CD4-positive, alpha-beta T cell treated with Interleukin-15 for 1 hour (primary cell): ENCODE measurements around the gene PARD3.

Source experiments
- DNase-seq: peaks from one replicate; pipeline ENCODE4 v3.0.0-alpha.2; 2020

The PARD3 gene

DNA sequence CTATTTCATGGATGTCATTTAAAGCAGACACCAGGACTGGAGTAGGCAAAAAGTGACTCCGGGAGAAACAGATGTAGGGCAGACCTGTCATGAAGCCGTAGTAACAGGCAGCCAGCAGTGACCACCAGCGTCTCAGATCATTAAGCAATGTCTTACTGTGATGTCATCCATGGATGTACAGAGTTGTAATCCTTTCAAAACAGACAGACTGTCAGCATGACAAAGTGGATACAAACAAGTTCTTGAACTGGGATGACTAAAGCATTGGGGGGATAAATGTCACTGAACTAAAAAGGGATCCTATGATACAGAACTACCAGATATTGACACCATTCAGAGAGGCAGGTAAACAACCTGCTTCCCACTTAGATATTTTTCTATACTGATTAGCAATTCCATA lies 675.5 kb downstream of the PARD3 start:
- no peak for DNase-seq

DNA sequence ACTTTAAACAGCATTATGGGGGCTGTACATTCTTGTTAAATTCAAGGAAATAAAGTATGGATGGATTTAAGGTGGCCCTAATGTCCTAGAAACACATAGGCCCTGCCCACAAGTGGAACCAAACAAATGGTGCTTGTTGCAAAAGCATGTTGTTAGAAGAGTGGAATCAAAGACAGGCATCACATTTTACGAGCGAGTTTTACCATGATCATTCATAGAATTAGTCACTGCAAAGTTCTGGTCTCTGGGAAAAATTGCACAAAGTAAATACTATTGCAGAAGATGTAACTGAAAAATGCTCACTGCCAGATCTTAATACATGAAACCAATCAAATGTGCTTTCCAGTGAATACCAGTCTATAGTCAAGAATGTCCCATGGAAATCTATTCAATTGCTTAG lies 677.1 kb downstream of the PARD3 start:
- no peak for DNase-seq

DNA sequence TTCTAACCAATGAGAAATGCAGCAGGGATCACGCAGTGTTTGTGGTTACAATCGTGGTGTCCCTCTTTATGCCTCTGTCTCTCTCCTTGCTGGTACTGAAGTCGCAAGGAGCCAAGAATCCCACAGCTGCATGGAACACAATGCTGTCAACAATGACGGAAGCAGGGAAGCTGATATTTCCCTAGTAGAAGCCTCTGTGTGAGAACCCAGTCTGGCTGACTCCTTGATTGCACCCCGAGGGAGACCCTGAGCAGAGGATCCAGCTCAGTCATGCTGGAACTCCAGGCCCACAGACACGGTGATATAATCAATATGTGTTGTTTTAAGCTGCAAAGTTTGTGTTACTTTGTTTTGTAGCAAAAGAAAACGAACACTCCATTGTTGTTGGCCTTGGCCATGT lies 677.9 kb downstream of the PARD3 start:
- no peak for DNase-seq

DNA sequence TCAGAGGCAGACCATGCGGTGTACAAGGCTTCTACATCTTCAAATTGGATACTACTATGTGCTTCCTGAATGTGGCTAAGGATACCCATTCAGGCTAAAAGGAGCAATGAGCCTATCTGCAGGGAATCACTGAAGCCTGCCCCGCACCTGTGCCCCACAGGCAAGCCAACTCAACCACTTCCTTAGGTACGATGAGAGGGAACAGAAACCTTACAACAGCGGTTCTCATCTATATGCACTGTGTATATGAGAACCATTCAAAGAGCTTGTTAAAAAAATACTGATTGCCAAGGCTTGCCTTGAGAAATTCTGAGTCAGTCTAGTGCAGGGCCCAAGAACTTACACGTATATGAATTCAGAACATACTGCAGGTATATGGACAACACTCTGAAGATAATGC lies 679.6 kb downstream of the PARD3 start:
- DNase-seq: no peak

DNA sequence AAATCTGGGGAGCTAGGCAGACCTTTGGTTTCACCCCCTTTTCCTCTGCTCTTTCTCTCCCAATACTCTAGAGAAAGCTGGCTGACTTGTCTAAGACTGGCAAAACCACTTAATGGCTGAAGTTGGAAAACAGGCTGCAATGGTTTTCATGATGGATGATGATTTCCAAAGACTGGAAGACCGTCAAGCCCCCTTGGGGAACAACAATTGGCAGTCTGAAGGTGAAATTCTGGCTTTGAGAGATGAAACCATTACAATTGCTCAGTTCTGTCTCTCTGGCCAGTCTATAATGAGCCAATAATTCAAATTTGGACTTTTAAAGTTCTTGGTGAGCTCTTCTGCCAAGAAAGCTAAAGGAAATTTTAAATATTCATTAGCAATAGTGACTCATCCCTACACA lies 680.5 kb downstream of the PARD3 start:
- DNase-seq: no peak

DNA sequence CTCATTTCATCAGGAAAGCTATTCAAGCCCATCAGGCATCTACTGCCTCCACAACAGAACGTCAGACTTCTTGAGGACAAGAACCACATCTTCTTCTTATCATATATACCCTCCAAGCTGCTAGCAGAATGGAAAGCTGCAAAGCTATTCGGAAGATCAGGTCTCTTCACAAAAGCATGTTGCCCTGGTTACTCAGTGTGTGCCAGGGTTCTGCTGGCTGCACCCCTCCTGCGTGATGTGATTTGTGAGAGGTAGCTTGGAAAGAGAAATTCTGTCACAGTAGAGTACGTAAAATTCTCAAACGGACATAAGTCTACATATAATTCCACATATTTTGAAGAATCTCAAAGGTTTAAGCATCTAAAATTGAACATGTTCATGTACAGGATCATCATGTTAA lies 681.7 kb downstream of the PARD3 start:
- no peak for DNase-seq

DNA sequence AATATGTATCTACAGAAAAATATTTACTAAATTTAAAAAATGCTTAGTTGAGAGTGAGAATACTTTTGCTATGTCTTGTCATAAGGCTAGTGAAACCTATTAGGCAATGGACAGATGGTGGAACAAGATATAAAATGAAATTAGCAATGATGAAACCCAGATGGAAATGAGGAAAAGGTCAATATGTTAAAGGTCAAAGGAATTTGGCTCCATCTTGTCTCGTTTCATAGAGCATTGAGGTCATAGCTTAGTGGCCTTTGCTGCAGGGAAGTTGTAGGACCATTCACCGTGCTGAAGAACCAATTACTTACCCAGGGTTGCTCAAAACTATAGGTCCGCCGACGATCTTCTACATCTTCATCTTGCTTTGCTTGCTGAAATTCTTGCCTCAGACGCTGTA lies 683.9 kb downstream of the PARD3 start:
- DNase-seq: no peak

DNA sequence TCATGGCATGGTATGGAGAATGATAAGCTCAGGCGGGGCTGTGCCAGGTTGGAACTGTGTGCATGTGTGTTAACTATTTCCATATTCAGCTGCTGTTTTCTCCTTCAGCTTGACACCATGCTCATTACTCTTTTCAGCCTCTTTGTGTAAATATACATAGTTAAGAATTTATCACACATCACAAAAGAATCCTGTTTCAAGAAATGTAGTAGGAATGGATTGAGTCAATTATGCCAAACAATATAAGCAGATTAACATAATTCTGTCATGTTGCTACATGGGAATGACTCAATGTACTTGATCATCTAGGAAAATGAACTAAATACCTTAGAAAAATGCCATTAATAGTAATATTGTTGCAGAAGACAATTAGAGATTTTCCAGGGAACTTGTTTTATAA lies 687.4 kb downstream of the PARD3 start:
- DNase-seq: no peak

DNA sequence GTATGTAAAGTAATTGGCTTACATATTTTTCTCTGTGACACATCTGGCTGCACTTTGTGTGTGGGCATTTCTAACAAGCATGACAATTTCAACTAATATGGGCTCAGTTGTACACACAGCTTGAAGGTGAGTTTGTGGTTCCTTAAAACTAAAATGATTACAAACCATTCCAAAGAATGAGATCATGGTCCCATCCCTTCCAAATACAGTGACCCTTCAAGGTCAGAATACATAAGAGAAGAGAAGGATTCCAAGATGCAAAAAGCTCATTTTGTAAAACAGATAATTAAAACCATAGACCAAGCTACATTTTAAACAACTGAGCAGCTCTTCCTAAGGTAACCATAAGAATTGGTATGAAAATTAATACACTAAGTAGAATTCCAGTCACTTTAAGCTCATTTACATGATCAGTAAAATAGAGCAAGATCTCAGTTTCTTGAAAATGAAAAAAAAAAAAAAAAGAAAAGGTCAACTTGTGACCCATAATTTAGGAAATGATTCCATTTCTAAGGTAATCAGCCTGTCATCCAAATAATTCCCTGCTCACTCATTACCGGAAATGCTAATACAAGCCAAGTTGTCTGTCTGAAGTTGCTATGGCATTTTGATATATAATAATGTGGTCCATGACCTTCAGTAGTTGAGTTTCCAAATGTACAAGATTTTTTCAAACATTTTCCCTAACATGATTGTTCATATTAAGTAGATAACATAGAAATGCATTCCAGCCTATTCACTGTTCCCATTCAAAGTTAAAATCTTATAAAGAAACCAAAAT lies 688.5 kb downstream of the PARD3 start:
- no peak for DNase-seq

DNA sequence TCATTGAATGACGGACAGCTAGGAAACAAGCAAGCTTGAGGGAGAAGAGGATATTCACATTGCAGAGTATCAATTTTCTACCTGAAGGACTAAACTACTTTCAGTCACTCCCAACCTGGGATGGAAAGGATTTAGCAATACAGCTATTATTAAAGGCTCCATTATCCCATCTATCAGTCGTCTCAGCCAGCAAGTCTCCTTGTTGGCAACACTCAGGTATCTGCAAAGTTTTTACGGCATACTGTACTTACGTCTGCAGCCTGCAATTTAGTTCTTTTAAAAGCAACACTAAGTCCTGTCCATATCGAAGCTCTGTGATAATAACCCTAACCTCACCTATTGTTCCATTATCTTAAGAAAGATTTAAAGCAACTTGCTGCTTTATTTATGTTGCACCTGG lies 689.4 kb downstream of the PARD3 start:
- DNase-seq: no peak

DNA sequence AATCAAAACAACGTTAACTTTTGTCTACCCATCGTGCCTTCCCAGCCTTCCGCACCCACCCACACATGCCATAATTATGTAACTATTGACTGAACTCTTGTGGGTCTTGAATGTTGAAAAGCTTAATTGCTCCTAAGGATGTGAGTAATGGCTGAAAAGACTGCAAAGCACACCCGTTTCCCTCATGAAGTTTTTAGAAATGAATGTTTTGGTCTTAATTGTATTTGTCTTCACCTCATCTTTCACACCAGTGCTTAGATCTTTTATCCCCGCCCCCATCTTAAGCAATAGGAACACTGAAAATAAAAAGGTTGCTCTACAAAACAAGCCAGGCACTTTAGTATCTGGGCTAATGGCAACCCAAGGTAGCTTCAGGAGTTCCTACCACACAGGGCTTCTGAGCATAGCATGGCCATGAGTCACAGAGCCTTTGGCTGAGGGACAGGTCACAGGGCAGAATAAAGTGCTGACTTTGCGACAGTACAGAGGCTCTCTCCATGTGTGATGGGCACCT lies 690.5 kb downstream of the PARD3 start:
- DNase-seq: no peak

DNA sequence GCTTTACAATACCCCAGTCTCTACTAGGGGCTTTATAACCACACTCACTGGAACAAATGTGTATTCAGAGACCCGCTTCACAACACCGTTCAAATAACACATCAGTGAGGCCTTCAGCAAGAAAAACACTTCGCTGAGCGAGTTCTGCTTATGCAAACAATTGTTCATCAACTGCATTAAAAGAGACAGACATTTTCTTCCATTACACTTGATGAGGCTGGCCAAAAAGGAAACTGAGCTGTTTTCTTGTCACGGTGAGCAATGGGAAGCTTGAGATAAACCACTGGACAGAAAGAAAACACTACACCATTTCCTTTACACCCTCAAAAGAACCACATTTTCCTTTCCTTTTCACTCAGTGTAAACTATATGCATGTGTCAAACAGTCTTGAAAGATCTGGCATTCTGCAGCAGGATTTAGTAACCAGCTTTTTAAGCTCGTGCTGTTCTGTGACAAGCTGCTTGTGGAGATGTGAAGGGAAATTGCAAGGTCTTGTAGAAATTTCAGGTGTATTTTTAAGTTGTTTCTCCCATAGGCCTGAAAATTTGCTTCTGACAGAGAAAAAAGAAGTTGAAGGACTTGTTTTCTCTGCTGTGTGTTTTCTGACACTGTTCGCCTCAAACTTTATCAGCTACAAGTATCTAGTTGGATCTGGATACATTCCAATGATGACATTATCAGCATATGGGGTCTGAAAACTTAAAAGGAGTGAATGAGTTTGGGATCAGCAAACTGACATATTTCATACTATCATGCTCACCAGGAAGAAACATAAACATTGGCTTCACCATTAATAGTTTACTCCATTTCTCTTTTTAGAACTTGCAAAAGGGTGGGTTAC lies 693.1 kb downstream of the PARD3 start:
- no peak for DNase-seq

DNA sequence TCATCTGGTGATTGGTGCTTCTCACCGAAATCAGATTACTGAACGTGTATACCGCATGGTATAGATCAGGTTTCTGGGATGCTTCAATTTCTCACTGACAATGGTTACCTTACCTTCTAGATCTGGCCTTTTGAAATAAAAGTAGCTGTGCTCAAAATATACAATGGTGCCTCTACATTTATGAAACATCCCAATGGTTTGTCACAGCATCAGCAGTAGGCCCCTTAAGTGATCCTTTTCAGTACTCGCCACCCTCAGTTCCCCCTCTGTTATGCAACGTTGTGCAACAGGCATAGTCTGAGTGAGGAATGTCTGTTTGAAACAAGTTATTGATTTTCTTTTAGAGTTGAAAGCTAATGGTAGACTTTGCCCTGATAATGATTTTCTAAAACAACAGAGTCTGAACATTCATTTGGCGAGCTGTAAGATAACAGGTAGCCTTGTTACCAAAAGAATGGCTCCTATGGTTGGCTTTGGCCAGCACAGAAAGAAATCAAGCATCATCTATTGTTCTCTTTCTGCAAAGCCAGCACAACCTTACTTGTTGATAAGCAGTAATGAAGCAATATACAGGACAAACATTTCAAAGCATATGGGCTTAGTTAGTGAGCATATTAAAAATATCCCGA lies 693.9 kb downstream of the PARD3 start:
- DNase-seq: no peak

DNA sequence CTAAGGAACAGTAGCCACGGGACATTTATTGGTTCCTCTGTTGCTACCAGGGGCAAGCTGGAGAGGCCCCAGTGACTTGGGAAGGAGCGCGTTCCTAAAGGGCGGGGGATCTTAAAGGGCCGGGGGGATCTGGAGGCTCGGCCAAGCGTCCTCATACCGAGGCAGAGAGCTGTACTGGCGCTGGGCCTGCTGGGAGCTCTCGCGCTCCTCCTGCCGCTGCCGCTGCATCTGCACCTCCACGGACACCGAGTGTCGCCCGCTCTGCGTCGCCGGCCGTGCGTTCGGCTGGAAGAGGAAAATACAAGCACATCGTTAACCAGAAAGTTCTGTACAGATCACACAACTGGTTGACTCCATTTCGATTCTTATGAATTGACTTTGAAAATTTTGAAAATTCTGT lies 695.6 kb downstream of the PARD3 start:
- no peak for DNase-seq

DNA sequence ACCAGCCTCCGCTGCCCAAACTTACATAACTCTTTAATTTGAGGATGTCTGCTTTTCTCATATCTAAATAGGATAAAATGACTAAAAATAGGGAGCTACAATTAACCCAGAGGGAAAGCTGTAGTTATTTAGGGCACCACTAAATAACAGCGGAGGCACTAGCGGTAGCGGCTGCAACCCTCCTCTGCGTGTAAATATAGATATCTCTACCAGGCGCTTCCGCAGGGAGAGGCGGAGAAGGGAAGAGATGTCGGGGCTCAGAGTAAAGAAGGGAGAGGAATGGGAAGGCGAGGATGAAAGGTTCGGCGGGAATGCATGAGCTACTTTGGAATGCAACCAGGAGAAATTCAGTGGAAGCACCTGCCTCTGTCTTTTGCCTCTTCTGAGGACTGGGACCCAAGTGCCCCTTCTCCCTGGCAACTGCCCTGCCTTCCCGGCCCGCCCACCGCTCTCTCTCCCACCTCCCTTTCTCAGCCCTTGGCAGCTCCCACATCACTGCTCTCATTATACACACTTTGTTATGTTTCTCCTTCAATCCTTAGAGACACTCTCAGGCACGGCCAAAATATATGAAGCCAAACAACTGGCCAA lies 698.3 kb downstream of the PARD3 start:
- DNase-seq: no peak

DNA sequence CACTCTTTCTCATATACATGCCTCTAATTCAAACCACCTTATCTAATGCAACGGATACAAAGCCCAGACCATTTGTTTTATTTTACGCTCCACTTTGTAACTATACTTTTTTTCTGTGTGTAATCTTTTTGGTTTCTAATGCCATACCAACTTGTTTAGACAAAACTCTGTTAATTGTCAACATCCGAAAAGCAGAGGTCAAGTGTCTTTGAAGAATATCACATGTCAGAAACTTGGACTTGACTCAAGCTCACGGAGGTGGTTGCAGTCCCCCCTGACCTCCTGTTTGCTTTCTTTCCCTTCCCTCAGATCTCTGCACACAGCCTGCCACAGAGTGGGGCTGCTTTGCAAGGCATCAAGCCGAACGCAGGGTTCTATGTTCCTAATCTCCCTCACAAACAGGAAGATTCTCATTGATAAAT lies 698.9 kb downstream of the PARD3 start:
- no peak for DNase-seq

DNA sequence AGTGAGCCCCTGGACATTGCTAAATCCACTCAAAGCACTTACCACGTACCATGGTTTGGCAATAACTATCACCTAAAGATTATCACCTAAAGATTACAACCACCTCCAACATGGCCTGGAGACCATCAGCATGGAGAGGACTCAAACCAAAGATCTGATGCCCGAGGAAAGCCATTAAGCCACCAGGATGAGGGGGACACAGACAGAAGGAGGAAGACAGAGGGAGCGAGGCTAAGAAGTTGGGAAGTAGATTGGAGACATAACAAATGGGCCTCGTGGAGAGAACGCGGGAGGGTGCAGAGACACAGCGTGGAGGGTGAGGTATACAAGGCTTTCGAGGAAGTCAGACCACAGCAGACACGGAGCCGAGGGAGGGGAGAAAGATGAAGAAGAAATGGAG lies 700.2 kb downstream of the PARD3 start:
- DNase-seq: no peak

DNA sequence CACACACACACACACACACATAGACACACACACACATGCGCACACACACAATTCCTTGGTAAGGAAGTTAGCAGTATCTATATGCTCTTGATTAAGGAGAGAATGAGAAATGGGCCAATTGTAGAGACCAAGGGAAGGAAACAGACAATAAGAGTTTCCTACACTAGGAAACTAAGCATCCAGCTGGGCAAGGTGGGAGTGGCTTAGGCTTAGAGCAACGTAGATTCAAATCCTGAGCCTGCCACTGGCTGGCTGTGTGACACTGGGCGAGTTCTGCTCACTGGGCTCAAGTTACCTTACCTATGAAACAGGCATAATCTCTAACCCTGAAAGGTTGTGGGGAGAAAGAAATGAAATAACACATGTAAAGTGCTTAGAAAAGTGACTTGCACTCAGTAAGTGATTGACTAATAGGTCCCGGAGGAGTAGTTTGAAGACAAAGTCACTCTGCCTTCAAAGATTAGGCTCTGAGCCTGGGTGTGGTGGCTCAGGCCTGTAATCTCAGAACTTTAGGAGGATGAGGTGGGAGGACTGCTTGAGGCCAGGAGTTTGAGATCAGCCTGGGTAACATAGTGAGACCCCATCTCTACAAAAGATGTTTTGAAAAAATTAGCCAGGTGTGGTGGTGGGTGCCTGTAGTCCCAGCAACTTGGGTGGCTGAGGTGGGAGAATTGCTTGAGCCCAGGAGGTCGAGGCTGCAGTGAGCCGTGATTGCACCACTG lies 701.4 kb downstream of the PARD3 start:
- no peak for DNase-seq

DNA sequence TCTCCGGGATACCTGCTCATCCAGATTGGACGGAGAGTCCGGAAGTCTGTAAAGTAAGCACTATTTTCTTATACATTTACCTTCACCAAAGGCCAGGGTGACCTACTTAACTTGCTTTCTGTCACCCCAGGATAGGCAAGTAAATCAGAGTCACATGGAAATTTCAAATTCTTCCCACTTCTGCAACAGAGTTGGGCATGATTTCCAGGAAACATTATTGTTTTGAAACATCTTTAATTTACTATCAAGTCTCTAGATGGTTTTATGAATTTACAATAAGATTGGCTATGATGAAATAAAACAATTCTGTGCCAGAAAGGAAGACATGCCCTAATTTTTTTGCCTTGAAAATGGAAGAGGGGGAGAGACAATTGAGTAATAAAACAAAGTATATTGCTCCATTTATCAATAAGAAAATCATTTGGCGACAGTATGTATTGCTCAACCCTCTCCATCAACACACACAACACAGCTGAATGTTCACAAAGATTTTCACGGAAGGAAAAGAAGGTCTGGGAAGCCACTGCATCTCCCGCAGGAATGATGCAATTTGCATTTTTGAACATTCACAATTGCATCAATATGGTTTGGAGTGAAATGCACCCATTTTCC lies 702.8 kb downstream of the PARD3 start:
- no peak for DNase-seq

DNA sequence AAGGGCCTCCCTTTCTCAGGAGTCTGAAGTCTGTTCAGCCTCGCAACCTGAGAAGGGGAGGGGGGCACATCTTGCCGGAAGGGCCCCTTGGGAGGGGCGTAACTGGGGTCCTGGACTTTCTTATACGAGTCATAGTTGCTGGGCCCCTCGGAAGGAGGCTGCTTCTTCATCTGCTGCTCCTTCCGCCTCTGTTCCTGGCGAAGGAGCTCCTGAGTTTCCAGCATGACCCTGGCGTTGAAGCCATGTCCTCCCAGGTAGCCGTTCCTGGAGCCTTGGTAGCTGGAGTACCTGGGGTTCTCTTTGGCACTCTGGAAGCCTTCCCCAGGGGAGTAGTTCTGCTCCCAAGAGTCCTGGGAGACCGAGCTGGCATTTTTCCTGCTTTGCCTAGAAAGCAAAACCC lies 703.9 kb downstream of the PARD3 start:
- DNase-seq: no peak

DNA sequence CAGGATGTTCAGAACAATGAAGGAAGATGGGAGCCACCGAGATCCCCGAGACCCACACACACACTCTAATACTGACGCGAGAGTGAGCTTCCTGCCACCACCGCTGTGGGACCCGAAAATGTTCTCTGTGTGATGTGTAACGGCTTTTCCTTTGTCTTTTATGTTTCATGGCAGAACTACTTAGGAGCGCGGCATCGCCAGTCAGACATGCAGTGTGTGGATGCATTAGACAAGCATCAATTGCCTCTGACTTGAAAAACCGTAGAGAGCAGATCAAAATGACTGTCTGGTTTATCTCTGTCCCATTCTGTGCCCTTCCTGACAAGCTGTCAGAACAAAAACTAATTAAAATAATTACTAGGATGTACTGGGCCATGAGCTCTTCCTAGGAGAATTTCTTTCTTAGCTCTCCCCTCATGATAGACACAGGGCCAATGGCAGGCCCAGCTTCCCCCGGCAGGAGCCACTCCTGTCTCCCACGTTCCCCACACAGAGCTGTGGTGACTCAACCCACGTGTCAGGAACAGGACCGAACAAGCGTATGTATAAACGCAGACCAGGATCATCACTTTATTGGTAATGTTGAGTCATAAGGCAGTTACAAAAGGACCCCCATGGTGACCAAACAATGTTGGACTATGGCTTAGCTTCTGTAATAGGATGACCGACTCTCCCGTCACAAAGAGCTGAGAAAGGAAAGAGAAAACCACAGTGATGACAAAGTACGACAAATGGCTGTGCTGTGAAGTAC lies 705.0 kb downstream of the PARD3 start:
- no peak for DNase-seq
